ENCODE data around the gene DENND6A. TPM values are rescaled to one million over a fixed set of nuclear protein-coding genes. Genes with fewer than 3 reads are reported as not detected.

The DENND6A gene
- total and polyA plus RNA-seq, 2 donors from 2014 or later: 7.8 to 38.4 TPM

DNA sequence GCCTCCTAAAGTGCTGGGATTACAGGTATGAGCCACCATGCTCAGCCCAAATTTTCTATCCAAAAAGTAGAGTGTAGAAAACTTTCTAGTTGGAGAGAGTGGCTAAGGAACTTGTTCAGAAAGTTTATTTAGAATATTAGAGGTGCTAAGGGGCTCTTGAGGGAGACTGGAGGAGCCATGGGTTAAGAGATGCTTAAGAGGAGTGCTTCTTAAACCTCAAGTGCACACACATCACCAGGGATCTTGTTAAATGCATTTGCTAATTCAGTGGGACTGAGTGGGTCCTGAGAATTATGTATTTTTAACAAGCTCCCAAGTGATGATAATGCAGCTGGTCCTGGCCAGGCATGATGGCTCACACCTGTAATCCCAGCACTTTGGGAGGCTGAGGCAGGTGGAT is 33.5 kb upstream of the DENND6A start:
- no peak overlapping the region for H3K9ac ChIP-seq (ENCODE audit: low read length in 3 of 3)
- H3K4me1 ChIP-seq (ENCODE audit: control insufficient read depth in 2 of 3, insufficient read depth in 2 of 3, low read depth in 1 of 3, low read length in 3 of 3): no peaks in the 10 kb centered on the region
- no peaks in the 10 kb centered on the region for H3K9me3 ChIP-seq (ENCODE audit: control insufficient read depth in 2 of 3, insufficient read depth in 1 of 3, low read length in 3 of 3)
- TF ChIP-seq, protein P1, sequence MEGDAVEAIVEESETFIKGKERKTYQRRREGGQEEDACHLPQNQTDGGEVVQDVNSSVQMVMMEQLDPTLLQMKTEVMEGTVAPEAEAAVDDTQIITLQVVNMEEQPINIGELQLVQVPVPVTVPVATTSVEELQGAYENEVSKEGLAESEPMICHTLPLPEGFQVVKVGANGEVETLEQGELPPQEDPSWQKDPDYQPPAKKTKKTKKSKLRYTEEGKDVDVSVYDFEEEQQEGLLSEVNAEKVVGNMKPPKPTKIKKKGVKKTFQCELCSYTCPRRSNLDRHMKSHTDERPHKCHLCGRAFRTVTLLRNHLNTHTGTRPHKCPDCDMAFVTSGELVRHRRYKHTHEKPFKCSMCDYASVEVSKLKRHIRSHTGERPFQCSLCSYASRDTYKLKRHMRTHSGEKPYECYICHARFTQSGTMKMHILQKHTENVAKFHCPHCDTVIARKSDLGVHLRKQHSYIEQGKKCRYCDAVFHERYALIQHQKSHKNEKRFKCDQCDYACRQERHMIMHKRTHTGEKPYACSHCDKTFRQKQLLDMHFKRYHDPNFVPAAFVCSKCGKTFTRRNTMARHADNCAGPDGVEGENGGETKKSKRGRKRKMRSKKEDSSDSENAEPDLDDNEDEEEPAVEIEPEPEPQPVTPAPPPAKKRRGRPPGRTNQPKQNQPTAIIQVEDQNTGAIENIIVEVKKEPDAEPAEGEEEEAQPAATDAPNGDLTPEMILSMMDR (IDR thresholded peaks at IDR 0.05; ENCODE audit: borderline replicate concordance, extremely low read depth, insufficient read depth): no peak
- no peaks in the 10 kb centered on the region for H3K27me3 ChIP-seq (ENCODE audit: control insufficient read depth, insufficient read depth, low read length)
- DNase-seq: no peak
- H3K27ac ChIP-seq (ENCODE audit: low read depth in 2 of 2, low read length in 2 of 2): no peak overlapping the region
- no peaks in the 10 kb centered on the region for H3K36me3 ChIP-seq (ENCODE audit: control insufficient read depth in 2 of 3, insufficient read depth in 3 of 3, low read length in 3 of 3)
- FAIRE-seq: no peak
- H3K4me3 ChIP-seq (ENCODE audit: low read length in 3 of 3): no peak overlapping the region
- intact Hi-C loops (cut with DNase I): no loop called here

DNA sequence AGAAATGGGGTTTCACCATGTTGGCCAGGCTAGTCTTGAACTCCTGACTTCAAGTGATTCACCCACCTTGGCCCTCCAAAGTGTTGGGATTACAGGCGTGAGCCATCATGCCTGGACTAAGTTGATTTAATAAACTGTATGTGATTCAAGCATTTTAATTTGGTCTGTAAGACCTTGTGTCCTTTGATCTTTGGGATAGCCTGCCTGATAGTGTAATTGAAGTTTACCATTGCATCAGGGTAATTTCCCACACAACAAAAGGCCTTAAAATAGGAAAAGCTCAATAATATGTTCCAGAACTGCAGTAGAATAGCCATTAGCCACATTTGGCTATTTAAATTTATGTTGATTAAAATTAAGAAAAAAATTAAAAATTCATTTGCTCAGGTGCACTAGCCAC is 25.2 kb upstream of the DENND6A start:
- intact Hi-C loops (cut with DNase I): no loop called here
- Histone ChIP-seq H3K4me1 (ENCODE audit: control insufficient read depth in 2 of 3, insufficient read depth in 2 of 3, low read depth in 1 of 3, low read length in 3 of 3) (no peaks in the 10 kb centered on the region), H3K9ac (ENCODE audit: low read length in 3 of 3) (no peak overlapping the region), H3K9me3 (ENCODE audit: control insufficient read depth in 2 of 3, insufficient read depth in 1 of 3, low read length in 3 of 3) (no peaks in the 10 kb centered on the region), H3K27me3 (ENCODE audit: control insufficient read depth, insufficient read depth, low read length) (no peaks in the 10 kb centered on the region), H3K36me3 (ENCODE audit: control insufficient read depth in 2 of 3, insufficient read depth in 3 of 3, low read length in 3 of 3) (no peaks in the 10 kb centered on the region), H3K4me3 (ENCODE audit: low read length in 3 of 3) (no peak overlapping the region), H3K27ac (ENCODE audit: low read depth in 2 of 2, low read length in 2 of 2) (no peak overlapping the region)
- no peak for FAIRE-seq
- TF ChIP-seq, protein P1 (IDR thresholded peaks at IDR 0.05; ENCODE audit: borderline replicate concordance, extremely low read depth, insufficient read depth): no peak
- DNase-seq: no peak

DNA sequence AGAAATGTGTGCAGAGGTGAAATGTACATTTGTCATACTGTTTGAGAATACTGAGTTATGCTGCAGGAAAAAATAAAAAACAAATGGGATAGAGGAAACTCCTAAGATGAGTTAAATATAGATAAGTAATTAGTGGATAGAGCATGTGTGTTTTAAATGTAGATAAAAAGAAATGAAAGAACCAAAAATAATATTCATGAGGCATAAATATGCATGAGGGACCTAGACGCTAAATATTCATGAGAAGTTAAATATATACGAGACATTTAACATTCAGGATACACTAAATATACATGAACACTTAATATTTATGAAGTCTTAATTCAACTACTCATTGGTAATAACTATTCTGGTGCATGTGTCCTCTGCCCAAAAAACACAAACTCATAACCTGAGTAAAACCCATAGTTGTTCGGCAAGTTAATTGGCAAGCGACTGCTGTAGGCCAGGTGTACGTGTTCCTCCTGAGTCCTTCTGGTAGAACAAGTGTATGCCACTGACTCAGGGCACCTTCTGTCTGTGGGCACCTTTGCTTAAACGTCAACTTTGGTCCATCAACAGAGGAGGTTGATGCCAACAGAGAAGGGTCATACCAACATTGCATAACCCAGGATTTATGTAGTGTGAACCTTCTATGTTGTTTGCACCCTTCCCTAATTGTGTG is 24.5 kb upstream of the DENND6A start:
- Histone ChIP-seq H3K9me3 (ENCODE audit: control insufficient read depth in 2 of 3, insufficient read depth in 1 of 3, low read length in 3 of 3) (no peaks in the 10 kb centered on the region), H3K9ac (ENCODE audit: low read length in 3 of 3) (no peak overlapping the region), H3K27ac (ENCODE audit: low read depth in 2 of 2, low read length in 2 of 2) (no peak overlapping the region), H3K4me1 (ENCODE audit: control insufficient read depth in 2 of 3, insufficient read depth in 2 of 3, low read depth in 1 of 3, low read length in 3 of 3) (no peaks in the 10 kb centered on the region), H3K27me3 (ENCODE audit: control insufficient read depth, insufficient read depth, low read length) (no peaks in the 10 kb centered on the region), H3K4me3 (ENCODE audit: low read length in 3 of 3) (no peak overlapping the region), H3K36me3 (ENCODE audit: control insufficient read depth in 2 of 3, insufficient read depth in 3 of 3, low read length in 3 of 3) (no peaks in the 10 kb centered on the region)
- DNase-seq (no peak), FAIRE-seq (no peak)
- TF ChIP-seq, protein P1 (IDR thresholded peaks at IDR 0.05; ENCODE audit: borderline replicate concordance, extremely low read depth, insufficient read depth): no peak
- intact Hi-C loops (cut with DNase I): no loop called here

DNA sequence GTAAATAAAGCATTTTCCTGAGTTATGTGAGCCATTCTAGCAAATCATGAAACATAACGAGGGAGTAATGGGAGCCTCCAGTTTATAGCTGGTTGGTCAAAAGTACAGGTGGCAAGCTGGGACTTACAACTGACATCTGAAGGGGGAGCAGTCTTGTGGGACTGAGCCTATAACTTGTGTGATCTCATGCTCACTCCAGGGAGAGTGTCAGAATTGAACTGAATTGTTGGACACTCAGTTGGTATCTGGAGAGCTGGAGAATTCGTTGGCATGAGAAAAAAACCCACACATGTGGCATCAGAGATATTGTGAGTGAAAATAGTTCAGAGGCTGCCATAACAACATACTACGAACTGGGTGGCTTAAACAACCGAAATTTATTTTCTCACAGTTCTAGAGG is 22.8 kb upstream of the DENND6A start:
- Histone ChIP-seq H3K27me3 (ENCODE audit: control insufficient read depth, insufficient read depth, low read length) (no peaks in the 10 kb centered on the region), H3K4me3 (ENCODE audit: low read length in 3 of 3) (no peak overlapping the region)
- no peak for FAIRE-seq

More for the DNA sequence above, 22.8 kb upstream of the DENND6A start:
- Histone ChIP-seq H3K4me1 (ENCODE audit: control insufficient read depth in 2 of 3, insufficient read depth in 2 of 3, low read depth in 1 of 3, low read length in 3 of 3) (no peaks in the 10 kb centered on the region), H3K9me3 (ENCODE audit: control insufficient read depth in 2 of 3, insufficient read depth in 1 of 3, low read length in 3 of 3) (no peaks in the 10 kb centered on the region), H3K27ac (ENCODE audit: low read depth in 2 of 2, low read length in 2 of 2) (no peak overlapping the region), H3K36me3 (ENCODE audit: control insufficient read depth in 2 of 3, insufficient read depth in 3 of 3, low read length in 3 of 3) (no peaks in the 10 kb centered on the region), H3K9ac (ENCODE audit: low read length in 3 of 3) (no peak overlapping the region)
- intact Hi-C loops (cut with DNase I): no loop called here
- DNase-seq: no peak
- TF ChIP-seq, protein P1 (IDR thresholded peaks at IDR 0.05; ENCODE audit: borderline replicate concordance, extremely low read depth, insufficient read depth): no peak

Data from kidney (tissue), 14 donors.